ENCODE results near the gene TCF4.

The TCF4 gene

GRCh38 chr18:55585920-55586561 is 2.0 kb downstream of the TCF4 start:
- no peak for DNase-seq (ENCODE audit: low spot score)

- DNase-seq (ENCODE audit: low spot score): no peak
Measured at GRCh38 chr18:55585065-55585919, 2.7 kb downstream of the TCF4 start.

- no peak for DNase-seq (ENCODE audit: low spot score)
Measured at GRCh38 chr18:55584201-55584600, 3.8 kb downstream of the TCF4 start.

- no peak for DNase-seq (ENCODE audit: low spot score)
Measured at GRCh38 chr18:55582325-55582724, 5.7 kb downstream of the TCF4 start.

GRCh38 chr18:55579501-55580270 is 8.3 kb downstream of the TCF4 start:
- DNase-seq (ENCODE audit: low spot score): no peak

GRCh38 chr18:55577812-55578539 is 10.0 kb downstream of the TCF4 start:
- DNase-seq (ENCODE audit: low spot score): no peak

- DNase-seq (ENCODE audit: low spot score): no peak
Measured at GRCh38 chr18:55576001-55576400, 12.0 kb downstream of the TCF4 start.

GRCh38 chr18:55575066-55575465 is 12.9 kb downstream of the TCF4 start:
- no peak for DNase-seq (ENCODE audit: low spot score)

GRCh38 chr18:55573386-55573785 is 14.6 kb downstream of the TCF4 start:
- no peak for DNase-seq (ENCODE audit: low spot score)

- DNase-seq (ENCODE audit: low spot score): no peak
Measured at GRCh38 chr18:55570966-55571365, 17.0 kb downstream of the TCF4 start.

- DNase-seq (ENCODE audit: low spot score): no peak
Measured at GRCh38 chr18:55566456-55566935, 21.5 kb downstream of the TCF4 start.

GRCh38 chr18:55559739-55560138 is 28.3 kb downstream of the TCF4 start:
- DNase-seq (ENCODE audit: low spot score): no peak

GRCh38 chr18:55557211-55557610 is 30.8 kb downstream of the TCF4 start:
- no peak for DNase-seq (ENCODE audit: low spot score)

GRCh38 chr18:55555395-55556027 is 32.5 kb downstream of the TCF4 start:
- DNase-seq (ENCODE audit: low spot score): no peak

- no peak for DNase-seq (ENCODE audit: low spot score)
Measured at GRCh38 chr18:55552526-55553189, 35.3 kb downstream of the TCF4 start.

GRCh38 chr18:55551227-55551626 is 36.8 kb downstream of the TCF4 start:
- no peak for DNase-seq (ENCODE audit: low spot score)

- DNase-seq (ENCODE audit: low spot score): peak; percentile 4
Measured at GRCh38 chr18:55550471-55550870, 37.5 kb downstream of the TCF4 start.

GRCh38 chr18:55549474-55550104 is 38.4 kb downstream of the TCF4 start:
- DNase-seq (ENCODE audit: low spot score): no peak

- no peak for DNase-seq (ENCODE audit: low spot score)
Measured at GRCh38 chr18:55547705-55548056, 40.3 kb downstream of the TCF4 start.
